Measurements from ENCODE around the gene GGT5.

- TF ChIP-seq CTCF (IDR thresholded peaks at IDR 0.05 in 4 of 5, conservative IDR thresholded peaks at IDR 0.05 in 1 of 5) (no peak), POLR2A (IDR thresholded peaks at IDR 0.05) (no peak)
Observed at GRCh38 chr22:24216541-24217209, 28.2 kb downstream of the GGT5 start.
